Lung (tissue), 12 donors: ENCODE measurements around the gene ADGRG2. TPM values are rescaled to one million over a fixed set of nuclear protein-coding genes. Genes with fewer than 3 reads are reported as not detected.
A peak's percentile ranks its signal among the peaks of the same experiment; 100 is the strongest.

Experiments
- ATAC-seq: fragments of 200-7000 bp; cut with Tn5 transposase; one replicate; pipeline ENCODE4 v1.9.1; 2020; ENCODE audit warnings: moderate number of reproducible peaks; ENCODE audit not compliant: insufficient read depth, low FRiP score
- DNase-seq, 3 donors: peaks; one replicate each; pipeline ENCODE4 v3.0.0-alpha.2; 2013 to 2017
- H3K27ac ChIP-seq, 2 donors: one replicate each; pipeline ENCODE4 v1.5.1; 2013; ENCODE audit warnings: mild to moderate bottlenecking in 2 of 2, moderate library complexity in 2 of 2, control low read depth in 1 of 2, inconsistent platforms in 1 of 2, low read depth in 1 of 2, low read length in 1 of 2
- H3K27me3 ChIP-seq, 3 donors: one replicate each; pipeline ENCODE4 v1.5.1; 2013; ENCODE audit warnings: low read length in 2 of 3; ENCODE audit not compliant: control insufficient read depth in 3 of 3, insufficient read depth in 3 of 3
- H3K36me3 ChIP-seq, 4 donors: one replicate each; pipeline ENCODE4 v1.5.1; 2013; ENCODE audit warnings: low read length in 4 of 4, mild to moderate bottlenecking in 1 of 4, moderate library complexity in 1 of 4; ENCODE audit not compliant: control insufficient read depth in 4 of 4, insufficient read depth in 4 of 4
- H3K4me1 ChIP-seq, 5 donors: one replicate each; pipeline ENCODE4 v1.5.1; 2013; ENCODE audit warnings: low read length in 5 of 5, mild to moderate bottlenecking in 2 of 5, moderate library complexity in 1 of 5; ENCODE audit not compliant: control insufficient read depth in 5 of 5, insufficient read depth in 5 of 5
- H3K4me3 ChIP-seq: one replicate; pipeline ENCODE4 v1.5.1; 2013; ENCODE audit warnings: mild to moderate bottlenecking, control low read depth, moderate library complexity
- H3K9ac ChIP-seq, 2 donors: one replicate each; pipeline ENCODE4 v1.5.1; 2013; ENCODE audit warnings: low read length in 2 of 2, control low read depth in 1 of 2; ENCODE audit not compliant: insufficient read depth in 1 of 2
- H3K9me3 ChIP-seq, 4 donors: one replicate each; pipeline ENCODE4 v1.5.1; 2013; ENCODE audit warnings: low read length in 3 of 4, mild to moderate bottlenecking in 1 of 4, moderate library complexity in 1 of 4; ENCODE audit not compliant: control insufficient read depth in 4 of 4, insufficient read depth in 3 of 4
- CTCF ChIP-seq: IDR thresholded peaks from 2 replicates; pipeline ENCODE4 v1.5.1; 2012; ENCODE audit warnings: mild to moderate bottlenecking; ENCODE audit errors: control extremely low read depth, extremely low read depth
- WGBS, 2 donors: extraction: QIAGEN DNeasy Blood & Tissue Kit; methylation state at CpG; one replicate each; pipeline ENCODE4 v1.1.7; 2013; 5-methylcytosine and 5-hydroxymethylcytosine counted together
- polyA plus RNA-seq, 2 donors: library from polyadenylated mRNA; stranded (reverse); fragments of 200-250 nt; gene quantifications; one replicate each; pipeline ENCODE4 v1.2.1, GENCODE V29; 2013
- total RNA-seq, 2 donors: library from RNA; depleted of rRNA in 1 of 2; stranded (reverse); fragments of >200 nt in 1 of 2; gene quantifications; one replicate each; pipeline ENCODE4 v1.2.1, GENCODE V29; 2014 to 2021
- donor health status: control.
- donor health status: control.
- donor health status: Bipolar disorder and iron deficiency.
- donor health status: healthy.
- donor health status: DM: yes; HTN: yes; CAD: no.

ADGRG2 gene
- total and polyA plus RNA-seq, 4 donors: 0.24 to 10.5 (median 1.00) TPM

- Histone ChIP-seq H3K4me3 (no peak overlapping the region), H3K4me1 (peaks cover 0 to 1% (median 0%) of the 10 kb centered on the region in 5 donors), H3K27me3 (no peaks in the 10 kb centered on the region), H3K9ac (no peak overlapping the region), H3K9me3 (peaks cover 0 to 2% (median 0%) of the 10 kb centered on the region in 4 donors), H3K27ac (no peak overlapping the region), H3K36me3 (no peaks in the 10 kb centered on the region)
- 47 to 80% methylated on average over 7 of the region's 7 CpGs for WGBS, 2 donors
- no peak for DNase-seq
- TF ChIP-seq CTCF: no peak
- no peak for ATAC-seq
Measured at GRCh38 chrX:18956303-18957032, 165.8 kb downstream of the ADGRG2 start.

- no peak overlapping the region for H3K27ac ChIP-seq
- H3K4me3 ChIP-seq: no peak overlapping the region
- peaks cover 0 to 1% (median 0%) of the 10 kb centered on the region in 5 donors for H3K4me1 ChIP-seq
- peaks cover 0 to 2% (median 0%) of the 10 kb centered on the region in 4 donors for H3K9me3 ChIP-seq
- TF ChIP-seq CTCF: no peak
- no peak for DNase-seq
- H3K36me3 ChIP-seq: peaks cover 0 to 2% (median 0%) of the 10 kb centered on the region in 4 donors
- ATAC-seq: no peak
- no peaks in the 10 kb centered on the region for H3K27me3 ChIP-seq
- H3K9ac ChIP-seq: no peak overlapping the region
- WGBS, 2 donors: 91 to 94% methylated on average over 4 of the region's 4 CpGs
Measured at GRCh38 chrX:18955676-18956075, 166.6 kb downstream of the ADGRG2 start.

- H3K9me3 ChIP-seq: peaks cover 0 to 2% (median 0%) of the 10 kb centered on the region in 4 donors
- peaks cover 0 to 5% (median 4%) of the 10 kb centered on the region in 4 donors for H3K36me3 ChIP-seq
- ATAC-seq: peak; percentile 9
- H3K4me1 ChIP-seq: peaks cover 0 to 1% (median 0%) of the 10 kb centered on the region in 5 donors
- no peak for DNase-seq
- no peak overlapping the region for H3K4me3 ChIP-seq
- no peak overlapping the region for H3K9ac ChIP-seq
- H3K27ac ChIP-seq: no peak overlapping the region
- 83 to 90% methylated on average over 10 of the region's 10 CpGs for WGBS, 2 donors
- no peak for TF ChIP-seq CTCF
- H3K27me3 ChIP-seq: peaks cover 0 to 2% (median 0%) of the 10 kb centered on the region in 3 donors
Measured at GRCh38 chrX:18951032-18951431, 171.2 kb downstream of the ADGRG2 start.
